Spleen (tissue), 11 donors: ENCODE results near the gene CGNL1. TPM values are rescaled to one million over a fixed set of nuclear protein-coding genes. Genes with fewer than 3 reads are reported as not detected.

Experiments used
- DNase-seq: peaks from one replicate; pipeline ENCODE4 v3.0.0-alpha.2; 2020
- H3K27ac ChIP-seq, 8 donors: fragments of 200-600 bp; sonication (generic) in 7 of 8; 1 replicate in 4 of 8; 2 replicates in 4 of 8; pipeline versions ENCODE4 v1.5.0 to v1.8.0; 2016 to 2021; ENCODE audit warnings: inconsistent platforms in 4 of 8, mild to moderate bottlenecking in 4 of 8, moderate library complexity in 1 of 8
- H3K27me3 ChIP-seq, 7 donors: fragments of 200-600 bp; sonication (generic) in 6 of 7; replicated peaks in 1 of 7; 1 replicate in 4 of 7; 2 replicates in 3 of 7; pipeline versions ENCODE4 v1.5.0 to v1.8.0; 2016 to 2021; ENCODE audit warnings: inconsistent platforms in 3 of 7, mild to moderate bottlenecking in 1 of 7
- H3K36me3 ChIP-seq, 6 donors: fragments of 200-600 bp; sonication (generic) in 5 of 6; 1 replicate in 4 of 6; 2 replicates in 2 of 6; pipeline versions ENCODE4 v1.5.0 to v1.8.0; 2016 to 2021; ENCODE audit warnings: inconsistent platforms in 2 of 6
- H3K4me1 ChIP-seq, 6 donors: fragments of 200-600 bp; sonication (generic) in 5 of 6; 1 replicate in 3 of 6; 2 replicates in 3 of 6; pipeline versions ENCODE4 v1.5.0 to v1.8.0; 2016 to 2021; ENCODE audit warnings: inconsistent platforms in 3 of 6
- H3K4me3 ChIP-seq, 8 donors: fragments of 200-600 bp; sonication (generic) in 7 of 8; 1 replicate in 4 of 8; 2 replicates in 4 of 8; pipeline versions ENCODE4 v1.5.0 to v1.8.0; 2016 to 2021; ENCODE audit warnings: inconsistent platforms in 4 of 8, mild to moderate bottlenecking in 4 of 8, moderate library complexity in 2 of 8
- H3K9me3 ChIP-seq, 8 donors: fragments of 200-600 bp; sonication (generic) in 7 of 8; 1 replicate in 4 of 8; 2 replicates in 4 of 8; pipeline versions ENCODE4 v1.5.0 to v1.8.0; 2016 to 2021; ENCODE audit warnings: inconsistent platforms in 4 of 8
- CTCF ChIP-seq, 11 experiments: fragments of 200-600 bp in 7 of 11; fragments of 450-650 bp in 4 of 11; sonication (generic) in 4 of 11; IDR thresholded peaks in 8 of 11; conservative IDR thresholded peaks in 3 of 11; 1 replicate in 7 of 11; 2 replicates in 4 of 11; pipeline versions ENCODE4 v1.4.0 to v1.8.0; 2016 to 2021; ENCODE audit warnings: antibody characterized with exemption in 11 of 11, inconsistent platforms in 4 of 11, mild to moderate bottlenecking in 1 of 11
- POLR2A ChIP-seq, 3 donors: fragments of 450-650 bp; IDR thresholded peaks; one replicate each; pipeline ENCODE4 v1.5.1; 2017; ENCODE audit warnings: antibody characterized with exemption in 3 of 3, mild to moderate bottlenecking in 1 of 3
- POLR2AphosphoS5 ChIP-seq, 3 donors: sonication (generic); formaldehyde crosslinking; IDR thresholded peaks; one replicate each; pipeline ENCODE4 v1.5.1; 2017; ENCODE audit warnings: antibody characterized with exemption in 3 of 3
- WGBS, 5 donors: extraction: QIAGEN DNeasy Blood & Tissue Kit in 3 of 5; methylation state at CpG; one replicate each; pipeline versions ENCODE4 v1.1.5 to v1.1.7; 2013 to 2018; 5-methylcytosine and 5-hydroxymethylcytosine counted together
- intact Hi-C: fragments of 100-400 bp; cut with DNase I; formaldehyde crosslinking; loops from one replicate; pipeline ENCODE4 v1.15.0; 2023; ENCODE audit warnings: low total_unique reads
- polyA plus RNA-seq, 3 donors: library from polyadenylated mRNA; stranded (reverse); fragments of 200-250 nt; gene quantifications; one replicate each; pipeline ENCODE4 v1.2.1, GENCODE V29; 2013
- total RNA-seq, 7 donors: library from RNA; depleted of rRNA in 3 of 7; stranded (reverse); fragments of >200 nt in 3 of 7; fragmentation: NEBNext Ultra II Directional in 4 of 7; extraction: Animal tissue kit (Norgen Biotek cat#: 25700) in 4 of 7; gene quantifications; one replicate each; pipeline versions ENCODE4 v1.1.0 to v1.2.1, GENCODE V29; 2016 to 2021
- donor health status: healthy with polysubstance abuse.
- donor health status: DM: no; HTN: no; CAD: no; lungs with moderate emphysema.
- donor health status: DM: no; HTN: no; CAD: no.
- donor health status: Bipolar disorder and iron deficiency.
- donor health status: healthy.
- donor health status: DM: no; HTN: no; CAD: no.
- donor health status: DM: yes; HTN: yes; CAD: no.

Gene CGNL1
- total and polyA plus RNA-seq, 10 donors: 0.07 to 0.73 (median 0.36) TPM

- H3K36me3 ChIP-seq: no peaks in the 10 kb centered on the region
- TF ChIP-seq POLR2A (IDR thresholded peaks at IDR 0.05): no peak
- no peak for TF ChIP-seq POLR2AphosphoS5 (IDR thresholded peaks at IDR 0.05)
- TF ChIP-seq CTCF (IDR thresholded peaks at IDR 0.05 in 8 of 11, conservative IDR thresholded peaks at IDR 0.05 in 3 of 11): no peak
- H3K4me1 ChIP-seq: peaks cover 0 to 14% (median 2%) of the 10 kb centered on the region in 6 donors
- no peak overlapping the region for H3K4me3 ChIP-seq
- intact Hi-C loops: no loop called here
- DNase-seq: no peak
- 74 to 89% (median 83%) methylated on average over 5 of the region's 5 CpGs for WGBS, 5 donors
- no peak overlapping the region for H3K27ac ChIP-seq
- H3K9me3 ChIP-seq: no peaks in the 10 kb centered on the region
- peaks cover 0 to 22% (median 0%) of the 10 kb centered on the region in 7 donors for H3K27me3 ChIP-seq
These were observed 172.5 kb downstream of the CGNL1 start for GRCh38 chr15:57548835-57549234.

- intact Hi-C loops: no loop called here
- Histone ChIP-seq H3K27ac (no peak overlapping the region), H3K9me3 (no peaks in the 10 kb centered on the region), H3K4me3 (no peak overlapping the region), H3K27me3 (peaks cover 0 to 16% (median 0%) of the 10 kb centered on the region in 7 donors), H3K36me3 (no peaks in the 10 kb centered on the region), H3K4me1 (peaks cover 0 to 14% (median 2%) of the 10 kb centered on the region in 6 donors)
- DNase-seq: no peak
- no peak for TF ChIP-seq CTCF (IDR thresholded peaks at IDR 0.05 in 8 of 11, conservative IDR thresholded peaks at IDR 0.05 in 3 of 11)
- 80 to 95% (median 90%) methylated on average over 6 of the region's 6 CpGs for WGBS, 5 donors
These were observed 173.6 kb downstream of the CGNL1 start for GRCh38 chr15:57549935-57550334.

GRCh38 chr15:57550640-57551039 is 174.3 kb downstream of the CGNL1 start:
- Histone ChIP-seq H3K36me3 (no peaks in the 10 kb centered on the region), H3K27ac (no peak overlapping the region), H3K9me3 (no peaks in the 10 kb centered on the region), H3K4me3 (no peak overlapping the region), H3K27me3 (peaks cover 0 to 9% (median 0%) of the 10 kb centered on the region in 7 donors), H3K4me1 (peaks cover 0 to 14% (median 2%) of the 10 kb centered on the region in 6 donors)
- no peak for DNase-seq
- intact Hi-C loops: no loop called here
- WGBS, 5 donors: 63 to 89% (median 70%) methylated on average over 4 of the region's 4 CpGs
- no peak for TF ChIP-seq POLR2AphosphoS5 (IDR thresholded peaks at IDR 0.05)
- no peak for TF ChIP-seq POLR2A (IDR thresholded peaks at IDR 0.05)
- no peak for TF ChIP-seq CTCF (IDR thresholded peaks at IDR 0.05 in 8 of 11, conservative IDR thresholded peaks at IDR 0.05 in 3 of 11)

GRCh38 chr15:57551715-57552677 is 175.7 kb downstream of the CGNL1 start:
- no peak for TF ChIP-seq POLR2A (IDR thresholded peaks at IDR 0.05)
- no peak for TF ChIP-seq CTCF (IDR thresholded peaks at IDR 0.05 in 8 of 11, conservative IDR thresholded peaks at IDR 0.05 in 3 of 11)
- no peak for TF ChIP-seq POLR2AphosphoS5 (IDR thresholded peaks at IDR 0.05)
- Histone ChIP-seq H3K9me3 (no peaks in the 10 kb centered on the region), H3K4me3 (no peak overlapping the region), H3K36me3 (no peaks in the 10 kb centered on the region), H3K4me1 (peaks cover 0 to 14% (median 2%) of the 10 kb centered on the region in 6 donors), H3K27me3 (no peaks in the 10 kb centered on the region), H3K27ac (peak overlapping the region in 3 of 8 donors; percentile 22 to 50 (median 42))
- WGBS, 5 donors: 58 to 83% (median 77%) methylated on average over 16 of the region's 16 CpGs
- no peak for DNase-seq
- intact Hi-C loops: no loop called here
